OCI-LY7 (cell line): ENCODE measurements around the gene EDDM13. TPM values are rescaled to one million over a fixed set of nuclear protein-coding genes. Genes with fewer than 3 reads are reported as not detected.

Experiments
- BruUV-seq: library from RNA; stranded (reverse); fragments of 400-500 nt; replicated peaks from 2 replicates; lab custom pipeline; 2021; lab: Mats Ljungman, UMichigan
- CTCF ChIA-PET: fragments of 300-600 bp; sonication (Branson Sonifier 250); formaldehyde crosslinking; loops from one replicate; lab custom pipeline; 2022; ENCODE audit warnings: antibody characterized with exemption; ENCODE audit not compliant: unreplicated experiment; lab: Charles Lee
- POLR2A ChIA-PET: fragments of 300-600 bp; sonication (Branson Sonifier 250); formaldehyde crosslinking; loops from one replicate; lab custom pipeline; 2022; ENCODE audit warnings: antibody characterized with exemption; lab: Charles Lee
- DNase-seq: peaks from one replicate; pipeline ENCODE4 v3.0.0-alpha.2; 2015; ENCODE audit warnings: low spot score
- H2AFZ ChIP-seq: fragments of 200-600 bp; sonication (generic), shearing (Covaris generic); 2 replicates; pipeline ENCODE4 v1.6.1; 2014; ENCODE audit warnings: mild to moderate bottlenecking, antibody characterized with exemption, low read length, moderate library complexity
- H3K27ac ChIP-seq: fragments of 200-600 bp; sonication (generic); 2 replicates; pipeline ENCODE4 v1.5.1; 2014; ENCODE audit warnings: mixed run types, low read depth, mild to moderate bottlenecking, moderate library complexity, low read length, inconsistent platforms; ENCODE audit not compliant: poor library complexity, severe bottlenecking
- H3K36me3 ChIP-seq: fragments of 200-600 bp; sonication (generic); 2 replicates; pipeline ENCODE4 v1.6.1; 2014; ENCODE audit warnings: mild to moderate bottlenecking, antibody characterized with exemption, low read length, moderate library complexity, mixed read lengths; ENCODE audit not compliant: insufficient read depth
- H3K4me1 ChIP-seq: fragments of 200-600 bp; sonication (generic); 2 replicates; pipeline ENCODE4 v1.5.1; 2014; ENCODE audit warnings: mild to moderate bottlenecking, low read length; ENCODE audit not compliant: insufficient read depth, poor library complexity, severe bottlenecking
- H3K4me2 ChIP-seq: fragments of 200-600 bp; sonication (generic); 2 replicates; pipeline ENCODE4 v1.6.1; 2014; ENCODE audit warnings: mild to moderate bottlenecking, low read length
- H3K4me3 ChIP-seq: fragments of 200-600 bp; sonication (generic); 2 replicates; pipeline ENCODE4 v1.5.1; 2014; ENCODE audit warnings: mild to moderate bottlenecking, low read depth, low read length; ENCODE audit not compliant: poor library complexity, severe bottlenecking
- H3K79me2 ChIP-seq: fragments of 200-600 bp; sonication (generic); 2 replicates; pipeline ENCODE4 v1.6.1; 2016; ENCODE audit warnings: low read depth, mild to moderate bottlenecking, low read length, moderate library complexity, mixed read lengths; ENCODE audit not compliant: insufficient read depth
- H3K9me2 ChIP-seq: fragments of 200-600 bp; sonication (generic); 2 replicates; pipeline ENCODE4 v1.6.1; 2016; ENCODE audit warnings: mild to moderate bottlenecking, low read length, mixed read lengths; ENCODE audit not compliant: insufficient read depth
- H3K9me3 ChIP-seq: fragments of 200-600 bp; sonication (generic); 2 replicates; pipeline ENCODE4 v1.6.1; 2014; ENCODE audit warnings: mild to moderate bottlenecking, mixed run types, low read length, mixed read lengths
- H4K20me1 ChIP-seq: fragments of 200-600 bp; sonication (generic); 2 replicates; pipeline ENCODE4 v1.6.1; 2014; ENCODE audit warnings: mild to moderate bottlenecking, antibody characterized with exemption, low read length, moderate library complexity, mixed read lengths; ENCODE audit not compliant: insufficient read depth
- EZH2phosphoT487 ChIP-seq: fragments of 200-600 bp; sonication (generic); IDR thresholded peaks from 2 replicates; pipeline ENCODE4 v1.6.1; 2018; ENCODE audit warnings: low read depth, borderline replicate concordance, mild to moderate bottlenecking, mixed run types, antibody characterized with exemption, low read length, moderate library complexity, mixed read lengths
- intact Hi-C: fragments of 100-400 bp; cut with micrococcal nuclease; formaldehyde crosslinking; loops from one replicate; pipeline ENCODE4 v1.10.0; 2022; ENCODE audit not compliant: unreplicated experiment
- total RNA-seq, 2 experiments: library from RNA; depleted of rRNA in 1 of 2; stranded (reverse); fragments of >200 nt in 1 of 2; shearing (Covaris generic) in 1 of 2; gene quantifications; 2 replicates each; pipeline ENCODE4 v1.2.3, GENCODE V29; 2014 to 2022
- TF ChIP-seq, protein P1 (sequence below): fragments of 200-600 bp; sonication (generic); conservative IDR thresholded peaks from 2 replicates; pipeline ENCODE4 v1.5.1; 2014; ENCODE audit warnings: mild to moderate bottlenecking, antibody characterized with exemption, low read length, moderate library complexity, mixed read lengths

Gene EDDM13
- total RNA-seq, 2 experiments from 2014 or later = not detected

DNA sequence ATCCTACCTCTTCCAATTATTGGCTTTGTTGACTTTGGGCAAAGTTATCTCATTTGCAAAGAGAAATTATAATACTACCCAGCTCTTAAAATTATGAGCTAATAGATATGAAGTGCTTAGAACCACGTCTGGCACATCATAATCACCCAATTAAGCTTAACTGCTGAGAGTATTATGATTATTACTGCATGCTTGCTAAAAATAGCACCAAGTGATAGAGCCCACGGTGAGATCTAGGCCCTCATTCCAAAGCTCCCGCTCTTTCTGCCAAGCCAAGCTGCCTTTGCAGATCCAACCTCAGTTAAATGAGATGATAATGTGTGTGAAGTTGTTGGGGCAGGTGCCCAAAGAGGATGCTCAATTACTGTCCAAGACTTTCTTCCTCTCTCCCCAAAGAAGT, 6.5 kb upstream of the EDDM13 start:
- no peaks in the 10 kb centered on the region for H3K4me1 ChIP-seq
- BruUV-seq = no TSS peak
- CTCF ChIA-PET = interaction anchor here (0.6 kb wide), 1 partner anchor 178 kb away, joined by 3 read pairs; no protein-coding TSS in a partner anchor

DNA sequence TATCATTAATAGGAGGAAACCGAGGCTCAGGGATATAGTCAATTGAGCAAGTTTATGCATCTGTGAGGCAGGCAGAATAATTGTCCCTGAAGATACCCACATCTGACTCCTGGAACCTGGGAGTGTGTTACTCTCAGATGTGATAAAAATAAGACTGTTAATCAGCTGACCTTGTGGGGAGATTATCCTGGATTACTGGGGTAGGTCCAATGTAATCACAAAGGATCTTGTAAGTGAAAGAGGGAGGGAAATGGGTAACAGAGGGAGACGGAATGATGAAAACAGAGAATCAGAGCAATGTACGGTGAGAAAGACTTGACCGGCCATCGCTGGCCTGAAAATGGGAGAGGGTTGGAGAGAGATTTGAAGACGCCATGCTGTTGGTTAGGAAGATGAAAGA, 3.2 kb upstream of the EDDM13 start:
- Histone ChIP-seq H3K9me3 (no peaks in the 10 kb centered on the region), H3K4me1 (no peaks in the 10 kb centered on the region), H3K9me2 (no peaks in the 10 kb centered on the region), H3K4me3 (no peak overlapping the region), H2AFZ (no peak overlapping the region), H3K4me2 (no peak overlapping the region), H3K36me3 (no peaks in the 10 kb centered on the region), H4K20me1 (no peaks in the 10 kb centered on the region), H3K79me2 (no peaks in the 10 kb centered on the region), H3K27ac (no peak overlapping the region)
- DNase-seq = no peak
- BruUV-seq = no TSS peak
- intact Hi-C loops = no loop called here
- TF ChIP-seq EZH2phosphoT487 = no peak
- TF ChIP-seq, protein P1, sequence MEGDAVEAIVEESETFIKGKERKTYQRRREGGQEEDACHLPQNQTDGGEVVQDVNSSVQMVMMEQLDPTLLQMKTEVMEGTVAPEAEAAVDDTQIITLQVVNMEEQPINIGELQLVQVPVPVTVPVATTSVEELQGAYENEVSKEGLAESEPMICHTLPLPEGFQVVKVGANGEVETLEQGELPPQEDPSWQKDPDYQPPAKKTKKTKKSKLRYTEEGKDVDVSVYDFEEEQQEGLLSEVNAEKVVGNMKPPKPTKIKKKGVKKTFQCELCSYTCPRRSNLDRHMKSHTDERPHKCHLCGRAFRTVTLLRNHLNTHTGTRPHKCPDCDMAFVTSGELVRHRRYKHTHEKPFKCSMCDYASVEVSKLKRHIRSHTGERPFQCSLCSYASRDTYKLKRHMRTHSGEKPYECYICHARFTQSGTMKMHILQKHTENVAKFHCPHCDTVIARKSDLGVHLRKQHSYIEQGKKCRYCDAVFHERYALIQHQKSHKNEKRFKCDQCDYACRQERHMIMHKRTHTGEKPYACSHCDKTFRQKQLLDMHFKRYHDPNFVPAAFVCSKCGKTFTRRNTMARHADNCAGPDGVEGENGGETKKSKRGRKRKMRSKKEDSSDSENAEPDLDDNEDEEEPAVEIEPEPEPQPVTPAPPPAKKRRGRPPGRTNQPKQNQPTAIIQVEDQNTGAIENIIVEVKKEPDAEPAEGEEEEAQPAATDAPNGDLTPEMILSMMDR = no peak
- ChIA-PET CTCF (no interaction called here), POLR2A (no interaction called here)

More for the DNA sequence above, 6.5 kb upstream of the EDDM13 start:
- Histone ChIP-seq H2AFZ (no peak overlapping the region), H3K4me2 (no peak overlapping the region), H3K36me3 (0 out of 2 replicates have a peak, but pooled peaks cover 3% of the 10 kb centered on the region), H3K27ac (no peak overlapping the region), H3K4me3 (no peak overlapping the region), H3K9me3 (no peaks in the 10 kb centered on the region), H3K79me2 (no peaks in the 10 kb centered on the region), H3K9me2 (no peaks in the 10 kb centered on the region), H4K20me1 (no peaks in the 10 kb centered on the region)
- intact Hi-C loops = no loop called here
- POLR2A ChIA-PET = interaction anchor here (0.7 kb wide), 1 partner anchor 563 kb away, joined by 3 read pairs; no protein-coding TSS in a partner anchor
- TF ChIP-seq EZH2phosphoT487 = no peak
- TF ChIP-seq, protein P1 = no peak
- DNase-seq = no peak

DNA sequence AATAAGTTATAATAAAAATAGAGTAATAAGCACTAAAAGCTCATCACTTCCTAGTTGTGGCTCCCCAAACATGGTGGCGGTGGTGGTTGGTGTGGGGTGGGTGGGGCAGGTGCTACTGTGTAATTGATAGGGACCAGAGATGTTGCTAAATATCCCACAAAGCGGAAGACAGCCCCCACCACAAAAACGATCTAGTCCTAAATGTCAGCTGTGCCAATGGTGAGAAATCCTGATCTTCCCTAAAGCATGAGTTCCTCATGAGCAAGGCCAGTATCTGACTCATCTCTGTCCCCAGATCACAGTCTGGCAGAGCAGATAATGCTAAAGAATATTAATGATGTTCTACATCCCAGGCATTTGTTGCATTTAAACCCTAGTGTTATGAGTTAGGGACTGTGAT, 1.9 kb upstream of the EDDM13 start:
- Histone ChIP-seq H3K9me3 (no peaks in the 10 kb centered on the region), H3K79me2 (no peaks in the 10 kb centered on the region), H3K4me3 (no peak overlapping the region), H3K4me1 (no peaks in the 10 kb centered on the region), H2AFZ (no peak overlapping the region), H3K27ac (no peak overlapping the region), H3K36me3 (no peaks in the 10 kb centered on the region), H4K20me1 (no peaks in the 10 kb centered on the region), H3K9me2 (no peaks in the 10 kb centered on the region), H3K4me2 (no peak overlapping the region)
- no peak for DNase-seq
- intact Hi-C loops = no loop called here
- TF ChIP-seq, protein P1 = no peak
- no peak for TF ChIP-seq EZH2phosphoT487
- ChIA-PET CTCF (interaction anchor here (0.6 kb wide), 1 partner anchor 1400 kb away, joined by 8 read pairs; no protein-coding TSS in a partner anchor), POLR2A (interaction anchor here (0.6 to 0.8 kb wide), 3 partner anchors 9 to 291 kb away, joined by 3 to 5 read pairs (median 4); no protein-coding TSS in a partner anchor)
- BruUV-seq = no TSS peak
